Subcutaneous adipose tissue (tissue), 4 donors: ENCODE measurements around the gene NXN. TPM values are rescaled to one million over a fixed set of nuclear protein-coding genes. Genes with fewer than 3 reads are reported as not detected.

Experiments used
- total RNA-seq, 4 donors: library from RNA; depleted of rRNA; stranded (reverse); fragments of >200 nt; gene quantifications; one replicate each; pipeline ENCODE4 v1.1.0, GENCODE V29; 2016
- TF ChIP-seq, protein P1 (sequence below): fragments of 450-650 bp; IDR thresholded peaks from one replicate; pipeline ENCODE4 v1.5.1; 2016; ENCODE audit warnings: low read depth, mild to moderate bottlenecking, control low read depth, antibody characterized with exemption, moderate library complexity

NXN gene
- total RNA-seq, 4 donors from 2014 or later: 2.9 to 24.3 (median 7.4) TPM

DNA sequence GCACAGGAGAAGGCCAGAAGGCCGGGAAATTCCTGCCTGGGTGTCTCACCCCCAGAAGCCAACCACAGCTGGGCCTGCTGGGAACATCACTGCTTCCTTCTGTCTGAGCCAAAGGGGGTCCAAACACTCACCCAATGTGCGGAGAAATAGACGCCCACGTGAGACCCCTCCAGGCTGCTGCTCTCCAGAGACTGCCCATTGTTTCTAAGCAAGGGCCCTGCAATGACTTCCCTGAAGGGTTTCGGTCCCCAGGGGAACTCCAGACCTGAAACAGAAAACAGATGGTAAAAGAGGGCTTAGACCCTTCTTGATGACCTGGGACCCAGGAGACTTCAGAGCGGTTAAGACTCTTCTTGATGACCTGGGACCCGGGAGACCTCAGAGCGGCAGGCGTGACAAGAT, 156.1 kb downstream of the NXN start:
- TF ChIP-seq, protein P1, sequence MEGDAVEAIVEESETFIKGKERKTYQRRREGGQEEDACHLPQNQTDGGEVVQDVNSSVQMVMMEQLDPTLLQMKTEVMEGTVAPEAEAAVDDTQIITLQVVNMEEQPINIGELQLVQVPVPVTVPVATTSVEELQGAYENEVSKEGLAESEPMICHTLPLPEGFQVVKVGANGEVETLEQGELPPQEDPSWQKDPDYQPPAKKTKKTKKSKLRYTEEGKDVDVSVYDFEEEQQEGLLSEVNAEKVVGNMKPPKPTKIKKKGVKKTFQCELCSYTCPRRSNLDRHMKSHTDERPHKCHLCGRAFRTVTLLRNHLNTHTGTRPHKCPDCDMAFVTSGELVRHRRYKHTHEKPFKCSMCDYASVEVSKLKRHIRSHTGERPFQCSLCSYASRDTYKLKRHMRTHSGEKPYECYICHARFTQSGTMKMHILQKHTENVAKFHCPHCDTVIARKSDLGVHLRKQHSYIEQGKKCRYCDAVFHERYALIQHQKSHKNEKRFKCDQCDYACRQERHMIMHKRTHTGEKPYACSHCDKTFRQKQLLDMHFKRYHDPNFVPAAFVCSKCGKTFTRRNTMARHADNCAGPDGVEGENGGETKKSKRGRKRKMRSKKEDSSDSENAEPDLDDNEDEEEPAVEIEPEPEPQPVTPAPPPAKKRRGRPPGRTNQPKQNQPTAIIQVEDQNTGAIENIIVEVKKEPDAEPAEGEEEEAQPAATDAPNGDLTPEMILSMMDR: no peak

DNA sequence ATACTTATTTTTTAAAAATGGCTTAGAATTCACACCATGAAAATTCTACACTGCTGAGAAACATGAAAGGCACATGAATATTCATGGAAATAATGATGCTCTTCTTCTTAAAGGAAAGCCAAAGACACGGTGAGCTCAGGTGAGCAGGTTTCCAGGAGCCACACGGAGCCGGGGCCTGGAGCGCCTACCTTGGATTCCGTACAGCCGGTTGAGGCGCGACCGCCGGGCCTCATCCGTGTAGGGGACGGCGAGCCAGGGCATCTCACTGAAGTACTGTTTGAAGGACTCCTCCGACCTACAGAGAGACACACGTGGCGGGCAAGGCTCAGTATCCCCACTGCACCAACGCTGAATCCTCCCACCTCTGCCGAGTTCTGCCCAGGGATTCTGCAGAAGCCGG, 160.3 kb downstream of the NXN start:
- TF ChIP-seq, protein P1: no peak

DNA sequence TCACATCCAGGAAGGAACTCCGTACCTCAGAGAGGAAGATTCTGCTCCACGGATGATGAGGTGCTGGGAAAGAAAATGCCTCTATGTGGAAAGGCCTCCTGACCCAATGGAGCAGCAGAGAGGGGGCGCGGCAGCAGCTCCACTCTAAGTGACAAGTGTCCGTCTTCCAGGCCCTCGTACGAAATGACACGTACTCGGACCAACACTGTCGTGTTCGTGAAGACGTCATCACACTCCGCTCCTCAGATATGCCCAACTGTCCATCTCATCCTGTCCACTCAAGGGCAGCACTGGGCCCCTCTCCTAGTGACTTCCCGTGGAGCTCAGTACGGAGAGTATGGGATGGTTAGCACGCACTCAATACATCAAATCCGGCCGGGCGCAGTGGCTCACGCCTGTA, 165.2 kb downstream of the NXN start:
- TF ChIP-seq, protein P1: no peak

DNA sequence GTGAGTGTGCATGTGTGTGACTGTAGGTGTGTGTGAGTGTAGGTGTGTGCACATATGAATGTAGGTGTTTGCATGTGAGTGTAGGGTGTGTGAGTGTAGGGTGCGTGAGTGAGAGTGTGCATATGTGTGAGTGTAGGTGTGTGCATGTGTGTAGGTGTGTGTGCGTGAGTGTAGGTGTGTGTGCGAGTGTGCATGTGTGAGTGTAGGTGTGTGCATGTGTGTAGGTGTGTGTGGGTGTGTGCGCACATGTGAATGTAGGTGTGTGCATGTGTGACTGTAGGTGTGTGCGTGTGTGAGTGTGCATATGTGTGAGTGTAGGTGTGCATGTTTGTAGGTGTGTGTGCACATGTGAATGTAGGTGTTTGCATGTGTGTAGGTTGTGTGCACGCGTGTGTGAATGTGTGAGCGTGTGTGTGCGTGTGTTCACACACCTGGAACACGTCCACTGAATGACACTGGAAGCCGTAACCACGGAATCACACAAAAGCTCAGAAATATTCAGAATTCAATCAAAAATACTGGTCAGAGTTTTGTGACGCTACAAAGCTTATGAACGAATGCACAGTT, 166.9 kb downstream of the NXN start:
- TF ChIP-seq, protein P1: no peak

DNA sequence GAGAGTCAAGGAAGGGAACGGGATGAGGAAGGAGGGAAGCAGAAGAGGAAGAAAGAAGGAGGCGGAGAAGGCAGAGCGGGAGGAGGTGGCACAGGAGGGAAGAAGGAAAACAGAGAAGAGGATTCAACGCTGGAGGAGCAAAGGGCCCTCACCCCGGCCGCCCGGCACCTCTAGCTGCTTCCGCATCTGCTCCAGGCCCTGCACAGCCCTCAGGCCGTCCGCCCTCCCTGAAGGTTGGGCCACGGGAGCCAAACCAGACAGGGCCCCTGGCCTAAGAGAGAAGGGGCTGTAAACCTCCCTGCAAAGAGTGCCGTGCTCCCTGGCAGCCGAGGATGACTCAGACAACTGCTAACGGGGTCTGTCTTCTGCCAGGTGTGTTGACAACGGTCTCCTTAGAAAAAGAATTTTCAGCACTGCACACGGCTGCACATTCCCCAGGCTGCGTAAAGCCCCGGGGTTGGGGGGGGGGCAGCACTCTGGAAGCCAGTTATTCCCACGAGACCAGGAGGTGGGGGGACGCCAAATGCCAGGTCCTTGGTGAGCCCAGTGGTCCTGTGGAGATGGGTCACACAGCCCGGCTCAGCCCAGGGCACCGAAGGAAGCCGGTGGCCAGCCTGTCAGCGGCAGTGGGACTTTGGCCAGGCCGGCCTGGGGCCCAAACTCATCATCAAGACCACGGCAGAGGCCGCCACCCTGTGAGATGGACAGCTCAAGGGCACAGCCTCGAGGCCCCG, 168.4 kb downstream of the NXN start:
- TF ChIP-seq, protein P1: no peak

DNA sequence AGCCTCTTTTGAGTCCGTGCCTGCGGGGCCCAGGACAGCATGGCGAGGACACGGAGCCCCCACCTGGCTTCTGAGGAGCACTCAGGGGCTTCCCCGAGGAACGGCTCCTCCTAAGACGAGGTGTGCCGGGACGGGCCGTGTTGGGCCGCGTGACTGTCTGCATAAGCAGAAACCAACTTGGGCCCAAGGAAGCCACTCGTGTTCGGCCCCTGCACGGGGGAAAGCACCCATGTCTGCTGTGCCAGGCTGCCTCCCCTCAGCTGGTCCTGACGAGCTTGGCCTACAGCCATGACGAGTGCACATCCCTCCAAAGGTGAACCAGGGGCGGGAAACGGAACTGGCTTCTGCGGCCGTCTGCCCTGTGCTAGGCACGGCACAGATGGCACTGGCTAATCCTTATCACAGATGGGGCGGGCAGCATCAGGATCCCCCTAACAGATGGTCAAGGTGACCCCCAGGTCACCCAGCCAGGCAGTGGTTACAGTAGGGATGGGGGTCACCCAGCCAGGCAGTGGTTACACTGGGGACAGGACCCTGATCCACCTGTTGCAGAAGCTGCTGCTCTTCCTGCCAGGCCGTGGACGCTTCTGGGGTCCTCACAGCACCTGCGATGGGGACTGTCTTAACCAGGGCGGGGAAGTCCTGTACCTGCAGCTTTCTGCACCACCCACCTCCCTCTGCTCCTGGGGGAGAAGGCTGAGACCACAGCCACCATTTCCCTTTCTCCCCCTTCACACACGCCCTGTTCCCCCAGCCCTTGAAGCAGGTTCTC, 171.9 kb downstream of the NXN start:
- TF ChIP-seq, protein P1: no peak

DNA sequence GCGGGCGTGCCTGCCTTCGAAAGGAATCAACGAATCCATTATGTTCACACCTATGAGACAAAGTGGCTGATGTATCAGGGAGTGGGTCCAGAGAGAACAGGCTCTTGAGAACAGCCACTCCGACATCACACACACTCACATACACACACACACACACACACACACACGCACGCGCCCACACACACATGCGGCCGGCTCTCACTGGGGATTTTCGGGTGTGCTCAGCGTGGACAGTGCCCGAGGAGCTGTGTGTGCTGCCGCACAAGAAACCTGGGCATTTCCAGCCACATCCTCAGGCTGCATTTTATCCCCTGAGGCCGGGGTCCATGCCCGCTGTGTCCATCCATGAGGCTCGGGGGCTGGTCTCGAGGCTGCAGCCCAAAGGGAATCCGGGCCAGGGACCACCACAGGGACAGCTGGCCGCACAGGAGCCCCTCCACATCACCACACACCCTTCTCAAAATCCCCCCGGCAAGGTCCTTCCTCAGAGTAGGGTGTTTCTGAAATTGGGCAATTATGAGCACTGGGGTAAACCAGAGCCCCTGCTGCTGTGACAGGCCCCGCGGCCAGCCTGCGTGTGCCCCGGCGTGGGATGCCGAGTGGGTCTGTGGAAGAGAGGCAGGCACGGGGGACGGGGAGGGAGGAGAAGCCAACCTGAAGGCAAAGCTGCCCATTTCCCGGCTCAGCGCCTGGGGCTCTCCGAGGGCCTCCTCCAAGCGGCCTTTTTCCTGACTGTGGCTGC, 172.6 kb downstream of the NXN start:
- TF ChIP-seq, protein P1: no peak
